ENCODE results near the gene SLC25A44.

DNA sequence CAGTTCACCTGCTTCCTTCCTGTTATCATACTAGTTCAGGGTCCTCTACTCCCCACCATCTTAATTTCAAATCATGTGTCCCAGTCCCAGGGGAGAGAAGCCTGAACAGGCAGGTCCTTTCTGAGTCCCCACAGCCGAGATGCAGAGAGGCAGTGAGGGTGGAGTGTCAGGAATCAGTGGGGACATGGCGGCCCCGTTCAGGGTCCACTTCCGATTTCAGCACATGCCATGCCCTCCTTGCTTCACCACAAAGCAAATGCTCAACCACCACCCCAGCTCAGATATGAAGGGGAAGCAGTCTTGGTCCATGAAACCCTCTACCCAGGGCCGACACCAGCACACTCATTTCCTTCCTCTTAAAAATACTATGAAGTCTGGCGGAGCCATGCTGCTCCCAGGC lies 45.7 kb upstream of the SLC25A44 start:
- TF ChIP-seq, protein P1, sequence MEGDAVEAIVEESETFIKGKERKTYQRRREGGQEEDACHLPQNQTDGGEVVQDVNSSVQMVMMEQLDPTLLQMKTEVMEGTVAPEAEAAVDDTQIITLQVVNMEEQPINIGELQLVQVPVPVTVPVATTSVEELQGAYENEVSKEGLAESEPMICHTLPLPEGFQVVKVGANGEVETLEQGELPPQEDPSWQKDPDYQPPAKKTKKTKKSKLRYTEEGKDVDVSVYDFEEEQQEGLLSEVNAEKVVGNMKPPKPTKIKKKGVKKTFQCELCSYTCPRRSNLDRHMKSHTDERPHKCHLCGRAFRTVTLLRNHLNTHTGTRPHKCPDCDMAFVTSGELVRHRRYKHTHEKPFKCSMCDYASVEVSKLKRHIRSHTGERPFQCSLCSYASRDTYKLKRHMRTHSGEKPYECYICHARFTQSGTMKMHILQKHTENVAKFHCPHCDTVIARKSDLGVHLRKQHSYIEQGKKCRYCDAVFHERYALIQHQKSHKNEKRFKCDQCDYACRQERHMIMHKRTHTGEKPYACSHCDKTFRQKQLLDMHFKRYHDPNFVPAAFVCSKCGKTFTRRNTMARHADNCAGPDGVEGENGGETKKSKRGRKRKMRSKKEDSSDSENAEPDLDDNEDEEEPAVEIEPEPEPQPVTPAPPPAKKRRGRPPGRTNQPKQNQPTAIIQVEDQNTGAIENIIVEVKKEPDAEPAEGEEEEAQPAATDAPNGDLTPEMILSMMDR (conservative IDR thresholded peaks at IDR 0.05; ENCODE audit: low read depth, low read length), result no peak
- TF ChIP-seq EZH2phosphoT487 (IDR thresholded peaks at IDR 0.05; ENCODE audit: borderline replicate concordance, low read length), result no peak

Measured in PC-3 (cell line).